ENCODE measurements around the gene ZBTB16.

The ZBTB16 gene

DNA sequence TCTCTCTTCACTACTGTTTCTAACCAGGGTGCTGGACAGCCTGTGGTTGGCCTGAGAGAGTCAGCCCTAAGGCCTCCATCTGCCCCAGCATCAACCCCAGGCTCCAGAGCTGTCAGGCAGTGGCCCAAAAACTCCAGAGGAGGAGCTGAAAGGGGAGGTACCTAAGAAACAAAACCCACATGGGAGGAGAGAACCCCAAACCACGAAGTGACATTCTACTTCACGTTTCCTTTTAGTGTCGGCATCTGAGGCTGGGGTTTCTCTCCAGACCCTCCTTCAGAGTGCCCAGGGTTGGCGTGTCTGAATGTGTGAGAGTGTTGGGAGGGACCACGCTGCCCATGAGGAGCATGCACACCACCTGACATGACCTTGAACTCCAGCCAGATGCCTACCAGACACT is 166.8 kb downstream of the ZBTB16 start:
- no peak for DNase-seq

DNA sequence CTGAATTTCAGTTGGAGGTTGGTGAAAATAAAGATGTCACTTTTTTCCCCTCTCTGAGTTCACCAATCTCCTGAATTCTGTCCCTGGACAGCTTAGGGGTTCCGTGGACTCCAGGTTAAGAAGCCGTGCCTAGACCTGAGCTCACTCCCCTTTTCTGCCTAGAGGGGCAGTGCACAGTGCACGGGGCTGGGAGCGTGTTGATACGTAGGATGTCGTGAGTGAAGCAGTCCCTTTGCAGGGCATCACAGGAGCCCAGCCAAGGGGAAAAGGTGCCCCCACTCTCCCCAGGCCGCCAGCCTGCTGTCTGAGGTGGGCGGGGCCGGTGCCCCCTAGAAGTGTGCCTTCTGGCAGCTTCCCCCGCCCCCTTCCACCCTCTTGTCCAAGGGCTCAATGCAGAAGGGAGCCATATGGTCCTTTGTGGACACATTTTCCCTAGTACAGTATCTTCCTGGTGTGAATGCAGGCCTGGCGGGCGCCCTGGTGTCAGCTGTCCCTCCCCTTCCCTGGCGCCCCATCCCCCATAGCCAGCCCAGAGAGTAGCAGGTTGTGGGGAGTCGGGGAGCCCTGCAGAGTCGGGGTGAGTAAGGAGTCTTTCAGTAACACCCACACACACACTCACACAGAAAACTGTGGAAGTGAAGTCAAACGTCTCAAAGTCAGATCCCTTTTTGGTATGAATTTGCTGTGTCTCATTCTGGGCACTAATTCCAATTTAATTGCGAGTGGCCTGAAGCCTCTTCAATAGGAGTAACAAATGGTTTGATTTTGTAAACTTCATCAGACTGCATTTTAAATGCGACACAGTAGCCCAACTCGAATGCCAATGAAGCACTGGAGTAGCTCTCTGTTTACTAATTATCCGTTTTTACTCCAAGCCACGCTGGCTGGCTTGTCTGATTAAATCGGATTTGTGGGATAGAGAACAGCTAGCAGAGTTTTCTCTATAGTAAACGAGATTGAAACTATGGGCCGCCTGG is 169.2 kb downstream of the ZBTB16 start:
- no peak for DNase-seq

DNA sequence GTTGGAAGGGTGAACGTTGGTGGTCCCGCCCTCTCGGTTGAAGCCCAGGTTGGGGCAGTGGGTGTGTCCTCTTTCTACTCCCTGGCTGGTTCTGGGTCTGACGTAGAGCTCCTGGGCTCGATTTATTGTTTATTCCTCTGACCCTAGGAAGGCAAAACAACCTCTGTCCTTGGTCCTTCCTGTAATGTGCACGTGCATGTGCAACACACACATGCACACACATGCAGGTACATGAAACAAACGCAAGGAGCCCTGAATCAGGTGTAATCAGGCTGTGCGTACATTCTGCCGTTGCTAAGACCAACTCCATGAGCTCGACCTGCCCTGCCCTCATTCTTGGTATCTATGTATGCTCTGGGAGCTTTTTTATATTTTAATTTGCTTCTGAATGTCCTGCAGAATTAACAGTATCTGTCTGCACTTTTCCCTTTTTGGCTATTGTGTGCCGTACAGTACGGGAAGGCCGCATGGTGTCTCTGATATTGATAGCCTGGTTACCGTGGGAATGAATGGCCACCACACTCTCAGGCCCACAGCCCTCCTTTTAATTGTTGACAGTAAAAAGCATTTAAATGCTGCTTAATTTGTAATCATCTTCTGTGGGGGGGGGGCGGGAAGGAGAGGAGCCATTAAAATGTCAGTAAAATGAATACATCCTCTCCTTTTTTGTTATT is 170.7 kb downstream of the ZBTB16 start:
- DNase-seq: no peak

DNA sequence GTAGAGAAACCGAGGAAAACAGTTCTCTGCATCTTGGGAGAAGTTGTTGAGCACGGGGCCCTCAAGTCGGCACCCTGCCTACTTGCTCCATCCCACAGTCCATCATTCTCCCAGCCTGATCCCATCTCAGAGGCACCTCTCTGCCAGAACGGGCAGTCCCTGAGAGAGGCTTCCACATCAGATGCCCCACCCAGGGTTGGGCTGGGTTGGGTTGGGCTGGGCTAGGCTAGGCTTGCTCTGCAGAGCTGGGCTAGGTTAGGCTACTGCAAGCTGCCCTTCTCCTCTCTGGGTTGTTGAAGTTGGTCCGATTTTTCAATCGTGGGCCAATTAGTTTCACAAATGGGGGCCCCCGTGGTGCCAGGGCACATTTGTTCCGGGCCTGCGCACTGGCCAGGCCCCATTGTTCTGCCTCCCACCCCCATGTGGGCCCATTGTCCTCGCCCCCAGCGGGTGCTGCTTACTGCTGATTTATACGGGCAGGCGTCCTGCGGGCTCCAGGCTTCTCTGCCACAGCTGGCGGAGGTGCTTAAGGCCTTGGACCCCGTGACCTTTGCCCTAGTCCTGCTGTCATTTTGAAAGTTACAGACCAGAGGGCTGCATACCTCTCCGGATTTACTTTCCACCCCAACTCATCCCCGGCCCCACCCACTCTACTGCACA is 173.0 kb downstream of the ZBTB16 start:
- DNase-seq: no peak

DNA sequence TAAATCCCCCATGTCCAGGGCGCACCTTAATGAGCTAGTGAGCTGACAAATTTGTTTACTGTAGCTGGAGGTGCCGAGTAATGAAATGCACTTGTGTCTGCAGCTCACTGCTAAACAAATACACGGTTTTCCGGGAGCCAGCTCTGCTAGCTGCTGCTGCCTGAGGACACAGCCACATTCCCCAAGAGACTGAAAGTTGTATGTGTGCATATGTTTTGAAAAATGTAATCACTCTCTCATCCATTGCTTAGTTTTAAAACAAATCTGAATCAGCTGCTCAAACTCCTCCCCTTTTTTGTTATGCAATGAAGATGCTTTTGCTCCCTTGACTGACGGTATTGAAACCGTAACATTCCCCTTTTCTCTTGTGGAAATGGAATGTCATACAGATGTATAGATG is 174.2 kb downstream of the ZBTB16 start:
- DNase-seq: no peak

DNA sequence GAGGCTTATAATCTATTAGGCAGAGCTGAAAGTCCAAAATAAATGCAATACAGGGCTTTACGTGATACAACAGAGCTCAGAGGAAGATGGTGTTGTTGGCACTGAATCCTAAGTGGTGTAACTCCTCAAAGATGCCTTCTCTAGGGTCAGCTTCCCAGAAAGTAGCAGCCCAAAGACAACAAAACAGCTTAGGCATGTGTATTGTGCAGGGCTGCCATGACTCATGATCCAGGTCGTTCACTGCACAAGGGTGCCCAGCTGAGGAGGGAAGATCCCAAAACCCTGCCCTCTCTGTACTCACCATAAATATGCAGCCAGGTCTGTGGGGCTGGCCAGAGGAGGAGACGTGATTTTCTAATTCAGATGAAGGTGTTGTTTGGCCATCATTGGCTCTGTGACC is 177.3 kb downstream of the ZBTB16 start:
- no peak for DNase-seq

DNA sequence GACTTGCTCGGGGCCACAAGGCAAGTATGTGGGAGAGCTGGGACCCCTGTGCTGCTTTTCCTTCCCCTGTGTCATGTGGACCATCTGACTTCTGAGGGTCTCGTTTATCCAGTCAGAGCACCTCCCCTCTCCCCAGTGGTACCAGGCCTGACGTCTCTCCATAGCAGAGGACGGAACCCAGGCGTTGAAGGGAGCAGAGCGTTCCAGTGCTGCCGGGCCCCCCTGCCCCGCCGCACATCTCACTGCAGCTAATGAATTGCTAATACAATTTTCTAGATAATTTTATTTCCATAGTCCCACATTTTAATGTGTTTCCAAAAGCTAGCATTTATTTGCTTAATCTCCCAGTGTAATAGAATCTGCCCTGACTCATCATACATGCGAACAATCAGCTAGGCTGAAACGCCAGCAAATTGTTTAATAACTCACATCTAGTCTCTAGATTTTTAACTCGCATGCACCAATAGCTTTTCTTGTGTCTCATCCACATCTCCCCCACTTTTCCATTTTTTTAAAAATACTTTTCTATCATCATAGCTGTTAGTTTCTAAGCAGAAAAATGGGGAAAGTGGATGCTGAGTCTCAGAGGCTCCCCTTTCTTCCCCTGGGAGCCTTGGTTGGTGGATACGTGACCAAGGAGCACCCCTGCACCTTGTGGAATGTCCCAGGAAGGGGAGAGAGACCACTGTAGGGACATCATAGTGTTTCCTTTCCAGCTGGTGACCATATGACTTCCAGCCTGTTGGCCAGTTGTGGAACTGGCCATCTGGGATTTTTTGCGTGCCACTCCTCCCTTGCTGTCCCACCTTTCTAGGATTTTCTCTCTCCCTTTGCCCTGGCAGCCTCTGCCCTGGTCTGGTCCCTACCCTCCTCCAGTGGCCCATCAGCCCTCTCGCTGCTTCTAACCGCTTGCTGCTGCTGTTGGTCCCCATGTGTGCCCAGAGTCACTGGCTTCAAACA is 178.1 kb downstream of the ZBTB16 start:
- DNase-seq: no peak

DNA sequence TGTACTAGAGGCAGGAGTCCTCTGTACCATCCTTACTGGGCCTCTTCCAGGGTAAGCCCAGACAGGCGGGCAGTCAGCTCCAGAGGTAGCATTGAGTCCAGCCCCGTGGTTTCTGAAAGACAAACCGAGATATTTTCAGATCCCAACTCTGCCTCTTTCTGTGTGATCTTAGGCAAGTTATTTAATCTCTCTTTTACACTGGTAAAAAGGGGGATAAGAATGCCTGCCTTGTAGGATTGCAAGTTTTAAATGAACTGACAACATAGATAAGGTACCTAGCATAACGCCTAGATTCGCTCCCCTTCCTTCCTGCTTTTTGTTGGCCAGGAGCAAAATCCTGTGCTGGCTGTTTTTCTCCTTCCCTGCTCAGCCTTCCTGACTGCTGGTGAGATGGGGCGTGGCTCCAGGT is 180.2 kb downstream of the ZBTB16 start:
- DNase-seq: no peak

DNA sequence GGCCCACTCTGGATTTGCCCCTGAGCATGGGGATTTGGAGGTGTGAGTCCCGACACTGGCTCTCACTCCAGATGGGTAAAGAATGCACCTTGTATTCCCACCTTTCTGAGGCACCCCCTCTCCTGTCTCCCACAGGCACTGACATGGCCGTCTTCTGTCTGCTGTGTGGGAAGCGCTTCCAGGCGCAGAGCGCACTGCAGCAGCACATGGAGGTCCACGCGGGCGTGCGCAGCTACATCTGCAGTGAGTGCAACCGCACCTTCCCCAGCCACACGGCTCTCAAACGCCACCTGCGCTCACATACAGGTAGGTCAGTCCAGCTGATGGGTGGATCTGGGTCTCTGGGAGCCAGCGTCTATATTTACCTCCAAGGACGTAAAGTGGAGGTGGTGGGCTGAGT is 182.5 kb downstream of the ZBTB16 start:
- no peak for DNase-seq

DNA sequence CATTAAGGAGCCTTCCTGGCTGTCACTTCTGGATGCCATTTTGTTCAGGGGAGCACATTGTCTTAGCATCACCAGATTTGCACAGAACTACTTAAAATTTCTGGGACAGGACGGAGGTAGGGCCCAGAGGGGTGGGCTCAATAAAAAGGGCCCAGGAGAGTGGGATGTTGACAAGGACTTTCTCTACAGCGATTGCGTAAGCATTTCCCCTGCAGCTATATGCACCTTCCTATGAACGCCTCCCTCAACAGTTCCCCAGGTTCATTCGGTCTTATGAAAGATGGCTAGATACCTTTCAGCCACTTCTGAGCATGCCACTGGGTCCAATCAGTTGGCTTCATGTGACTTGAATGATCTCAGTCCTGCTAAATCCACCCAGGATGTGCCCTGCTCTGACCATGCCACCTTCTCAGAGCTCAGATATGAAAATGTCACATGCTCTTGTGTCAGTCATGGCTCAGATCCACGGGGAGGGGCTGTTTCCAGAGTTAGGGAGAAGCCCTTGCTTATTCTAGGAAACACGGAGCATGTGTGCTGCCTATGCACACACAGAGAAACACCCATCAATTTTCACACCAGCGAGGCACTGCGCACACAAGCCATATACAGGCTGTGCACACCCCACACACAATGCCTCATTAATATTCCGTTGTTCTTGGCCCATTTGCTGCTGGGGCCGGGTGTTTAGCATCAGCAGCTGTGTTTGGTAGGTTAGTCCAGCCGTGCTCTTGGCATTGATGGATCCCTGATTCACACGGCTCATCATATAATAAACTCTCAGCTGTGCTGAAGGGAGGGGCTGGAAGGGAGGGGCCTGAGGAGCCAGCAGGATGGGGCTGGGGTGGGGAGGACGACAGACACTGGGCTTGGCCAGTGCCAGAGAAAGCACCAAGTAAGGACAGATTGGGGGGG is 184.2 kb downstream of the ZBTB16 start:
- DNase-seq: no peak

DNA sequence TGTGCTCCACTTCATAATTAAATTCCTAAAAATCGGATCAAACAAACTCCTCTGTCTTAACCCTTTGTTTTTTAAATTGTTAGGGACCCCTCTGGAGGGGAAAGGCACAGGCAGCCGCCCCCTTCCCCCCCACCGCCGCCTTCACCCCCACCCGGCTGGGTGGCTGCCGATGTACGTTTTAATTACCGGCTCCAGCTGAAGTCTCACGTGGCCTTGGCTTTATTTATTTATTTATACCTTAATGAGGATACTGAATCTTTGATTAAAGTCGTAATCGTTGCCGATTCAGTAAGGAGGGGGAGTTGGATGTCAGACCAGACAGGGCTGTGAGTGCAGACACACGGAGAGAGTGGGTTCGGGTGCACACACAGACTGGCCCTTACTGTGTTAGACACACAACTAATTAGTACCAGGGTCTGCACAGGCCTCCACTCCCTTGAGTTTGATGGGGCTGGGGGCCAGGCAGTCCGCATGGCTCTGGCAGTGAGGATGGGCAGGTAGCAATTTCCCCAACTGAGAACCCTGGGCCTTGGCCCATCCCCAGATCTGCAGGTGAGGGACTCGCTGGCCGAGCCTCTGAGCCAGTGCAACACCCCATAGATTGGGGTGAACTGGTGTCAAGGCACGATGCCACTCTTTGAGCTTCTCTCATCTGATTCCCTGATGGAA is 185.3 kb downstream of the ZBTB16 start:
- no peak for DNase-seq

DNA sequence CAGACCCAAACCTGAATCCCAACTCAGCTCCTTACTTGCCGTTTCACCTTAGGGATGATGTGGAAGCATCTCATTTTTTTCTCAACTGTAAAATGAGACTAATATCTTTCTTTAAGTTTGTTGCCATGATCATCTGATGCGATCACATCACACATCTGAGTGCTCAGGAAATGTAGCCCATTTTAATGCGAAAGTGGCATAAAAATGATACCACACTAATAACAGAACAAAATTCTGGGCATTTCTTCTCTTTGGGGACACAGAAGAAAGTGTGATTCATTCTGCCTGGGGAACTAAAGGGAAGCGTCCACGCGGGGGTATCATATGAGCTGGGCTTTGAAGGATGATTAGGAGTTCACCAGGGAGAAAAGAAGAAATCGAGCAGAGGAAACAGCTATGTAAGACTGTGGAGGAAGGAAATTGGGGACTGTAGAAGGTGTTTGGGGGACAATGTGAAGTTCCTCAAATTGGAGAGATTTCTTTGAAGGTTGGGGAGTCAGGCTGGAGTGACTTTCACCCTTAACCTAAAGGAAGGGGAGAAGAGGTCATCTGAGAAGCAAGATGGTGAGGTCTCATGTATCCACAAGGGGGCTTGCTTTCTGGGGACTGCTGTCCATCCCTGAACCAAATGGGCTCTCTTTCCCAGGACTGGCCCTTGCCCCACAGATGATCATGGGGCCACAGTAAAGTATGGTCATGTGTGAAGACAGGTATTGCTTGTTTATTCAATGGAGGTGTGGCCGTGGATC is 187.0 kb downstream of the ZBTB16 start:
- DNase-seq: no peak

DNA sequence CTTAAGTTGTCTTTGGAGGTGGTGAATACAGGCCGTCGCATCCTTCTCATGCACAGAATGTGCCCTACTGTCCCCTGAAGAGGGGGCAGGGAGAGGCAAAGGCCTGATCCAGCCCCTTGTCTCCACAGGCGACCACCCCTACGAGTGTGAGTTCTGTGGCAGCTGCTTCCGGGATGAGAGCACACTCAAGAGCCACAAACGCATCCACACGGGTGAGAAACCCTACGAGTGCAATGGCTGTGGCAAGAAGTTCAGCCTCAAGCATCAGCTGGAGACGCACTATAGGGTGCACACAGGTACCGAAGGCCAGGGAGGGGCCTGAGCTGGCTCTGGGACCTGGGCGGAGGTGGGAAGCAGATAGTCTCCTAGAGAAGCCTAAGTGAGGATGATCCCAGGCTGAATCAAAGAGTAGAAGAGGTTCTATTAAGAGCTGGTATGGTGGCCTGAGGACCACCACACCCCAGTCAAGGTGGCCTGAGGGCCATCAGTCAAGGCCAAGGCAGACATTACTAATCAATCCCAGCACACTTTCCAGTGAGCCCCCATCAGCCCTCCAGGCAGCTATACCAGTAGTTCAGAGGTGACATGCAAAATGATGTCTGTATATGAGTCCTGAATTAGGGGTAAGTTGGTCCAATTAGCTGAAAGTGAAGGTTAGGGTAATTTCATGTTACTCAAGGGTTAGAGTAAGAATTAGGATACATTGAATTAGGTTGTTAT is 187.7 kb downstream of the ZBTB16 start:
- DNase-seq: no peak

DNA sequence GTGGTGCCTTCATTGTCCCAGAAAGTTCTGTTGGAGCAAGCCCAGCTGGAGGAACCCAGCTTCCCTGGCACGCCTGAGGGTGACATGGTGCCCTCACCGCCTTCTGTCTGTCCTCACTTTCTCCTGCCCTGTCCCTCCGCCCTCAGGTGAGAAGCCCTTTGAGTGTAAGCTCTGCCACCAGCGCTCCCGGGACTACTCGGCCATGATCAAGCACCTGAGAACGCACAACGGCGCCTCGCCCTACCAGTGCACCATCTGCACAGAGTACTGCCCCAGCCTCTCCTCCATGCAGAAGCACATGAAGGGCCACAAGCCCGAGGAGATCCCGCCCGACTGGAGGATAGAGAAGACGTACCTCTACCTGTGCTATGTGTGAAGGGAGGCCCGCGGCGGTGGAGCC is 190.7 kb downstream of the ZBTB16 start:
- DNase-seq: no peak

DNA sequence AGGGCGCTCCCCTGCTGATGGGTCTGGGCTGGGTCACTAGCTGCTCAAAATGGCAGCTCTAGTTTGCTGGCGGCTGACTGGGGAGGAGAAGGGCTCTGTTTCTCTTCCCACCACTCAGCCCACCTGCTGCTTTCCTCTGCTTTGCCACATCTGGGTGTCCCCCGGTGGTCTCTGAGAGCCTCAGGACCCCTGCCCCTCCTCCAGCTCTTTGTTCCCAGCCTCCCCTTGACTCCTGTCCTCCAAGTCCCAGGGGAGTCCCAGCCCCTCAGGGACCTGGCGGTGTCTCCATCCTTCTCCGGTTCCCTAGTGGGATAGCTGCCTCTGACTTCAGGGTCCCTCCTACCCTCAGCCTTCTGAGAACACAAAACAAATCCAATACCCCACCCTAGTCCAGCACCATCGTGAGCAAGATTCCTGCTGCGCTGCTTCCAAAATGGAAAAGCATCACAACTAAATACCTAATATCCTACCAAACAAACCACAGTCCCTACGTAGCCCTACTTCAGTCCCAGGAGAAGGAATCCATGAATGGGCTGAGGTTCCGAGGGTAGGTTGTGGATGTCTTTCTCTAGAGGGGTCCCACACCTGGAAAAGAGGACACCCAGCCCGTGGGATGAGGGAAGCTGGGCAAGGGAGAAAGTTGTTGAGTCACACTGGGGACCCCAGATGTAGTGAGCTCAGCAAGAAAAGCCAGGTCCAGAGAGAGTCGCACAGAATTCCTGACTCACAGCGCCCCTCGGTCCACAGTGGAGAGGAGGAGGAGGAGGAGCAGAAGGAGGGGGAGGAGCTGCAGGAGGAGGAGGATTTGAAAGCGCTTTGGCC is 191.7 kb downstream of the ZBTB16 start:
- DNase-seq: no peak

DNA sequence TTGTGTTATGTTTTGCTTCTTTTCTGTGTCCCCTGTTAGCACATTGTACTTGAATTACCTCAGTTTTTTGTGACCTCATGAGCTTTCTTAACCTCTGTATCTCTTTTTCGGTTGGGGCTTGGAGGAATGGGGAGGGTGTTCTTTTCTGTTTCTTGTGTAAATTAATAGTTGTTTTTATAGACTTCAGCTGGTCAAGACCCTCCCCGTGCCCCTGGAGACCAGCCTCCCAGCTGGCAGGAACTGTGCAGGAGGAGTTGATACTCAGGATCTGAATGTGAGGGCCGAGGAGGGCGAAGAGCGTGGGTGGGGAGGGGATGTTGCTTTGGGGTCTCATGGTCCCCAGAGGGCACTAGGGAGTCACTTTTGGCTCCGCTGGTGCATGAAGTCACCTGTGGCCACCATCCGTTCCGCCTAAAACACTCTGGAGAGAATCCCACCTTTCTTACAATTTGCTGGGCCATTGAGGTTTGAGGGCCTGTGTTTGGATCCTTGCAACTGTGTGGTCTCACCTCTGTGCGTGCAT is 192.4 kb downstream of the ZBTB16 start:
- no peak for DNase-seq

DNA sequence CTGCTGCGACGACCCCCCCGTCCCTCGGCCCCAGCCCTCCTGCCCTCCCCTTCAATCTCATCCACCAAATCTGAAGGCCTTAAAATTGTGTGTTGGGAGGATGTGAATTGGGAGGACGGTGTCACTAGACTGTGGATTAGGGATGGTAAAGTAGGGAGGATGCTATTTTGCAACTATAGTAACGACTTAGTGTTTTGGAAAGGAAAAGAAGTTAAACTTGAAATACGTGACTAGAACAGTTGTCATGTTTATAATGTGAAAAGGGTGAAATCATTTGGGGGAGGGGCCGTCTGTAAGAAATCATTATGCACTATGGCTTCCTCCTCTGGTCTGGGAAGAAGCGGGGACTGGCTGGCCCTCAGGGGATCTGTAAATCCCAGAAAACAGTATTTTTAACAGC is 193.3 kb downstream of the ZBTB16 start:
- no peak for DNase-seq

DNA sequence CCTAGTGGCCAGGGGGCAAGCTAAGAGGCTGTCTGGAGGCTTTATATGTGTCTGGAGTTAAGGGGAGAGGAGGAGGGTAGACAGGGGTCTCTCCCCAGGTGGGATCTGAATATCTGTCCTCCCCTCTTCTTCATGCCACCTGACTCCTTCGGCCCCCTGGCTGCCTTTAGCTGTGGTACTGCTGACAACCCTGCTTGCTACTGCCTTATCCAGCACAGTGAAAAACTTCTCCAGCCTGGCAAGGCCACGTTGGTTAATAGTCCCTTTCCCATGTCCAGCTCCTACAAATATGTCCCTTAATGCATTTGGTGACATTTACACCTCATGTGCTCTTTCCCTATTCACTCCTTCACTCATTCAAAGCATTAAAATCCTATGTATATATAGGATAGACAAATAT is 194.3 kb downstream of the ZBTB16 start:
- DNase-seq: no peak

Data from CD4-positive, alpha-beta T cell treated with Interleukin-15 for 1 hour (primary cell).